Liver (tissue), 3 donors: Measurements from ENCODE around the gene GSTA2.

Experiments
- EGR1 ChIP-seq, 2 donors: IDR thresholded peaks; 2 replicates each; pipeline ENCODE4 v1.6.1; 2016 to 2018; ENCODE audit warnings: antibody characterized with exemption in 2 of 2, low read depth in 2 of 2
- HNF4A ChIP-seq, 2 donors: conservative IDR thresholded peaks; 2 replicates each; pipeline ENCODE4 v1.6.1; 2016; ENCODE audit warnings: antibody characterized with exemption in 2 of 2, mild to moderate bottlenecking in 2 of 2
- TF ChIP-seq, protein P1 (sequence below): fragments of 150-350 bp; IDR thresholded peaks from 2 replicates; pipeline ENCODE4 v1.5.1; 2017; ENCODE audit warnings: improper control_type of control experiment, low read depth, low read length; ENCODE audit not compliant: missing input control
- TF ChIP-seq, protein P2 (sequence below): IDR thresholded peaks from 2 replicates; pipeline ENCODE4 v1.6.1; 2016; ENCODE audit warnings: antibody characterized with exemption
- donor health status: healthy.
- donor health status: healthy.

DNA sequence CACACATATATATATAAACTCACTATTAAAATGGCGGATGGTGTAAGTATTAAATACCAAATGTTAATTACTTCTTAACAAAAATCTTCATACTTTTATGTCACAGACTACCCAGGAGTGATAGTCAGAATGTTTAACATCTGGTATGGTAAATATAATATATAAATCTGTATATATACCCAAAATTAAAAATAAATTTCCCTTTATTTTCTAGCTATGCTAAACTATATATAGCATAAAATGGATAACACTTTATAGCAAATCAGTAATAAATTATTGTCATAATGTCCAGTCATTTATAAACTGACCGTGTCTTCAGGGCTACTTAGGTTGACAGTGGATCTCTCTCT, 37.1 kb downstream of the GSTA2 start:
- TF ChIP-seq, protein P1, sequence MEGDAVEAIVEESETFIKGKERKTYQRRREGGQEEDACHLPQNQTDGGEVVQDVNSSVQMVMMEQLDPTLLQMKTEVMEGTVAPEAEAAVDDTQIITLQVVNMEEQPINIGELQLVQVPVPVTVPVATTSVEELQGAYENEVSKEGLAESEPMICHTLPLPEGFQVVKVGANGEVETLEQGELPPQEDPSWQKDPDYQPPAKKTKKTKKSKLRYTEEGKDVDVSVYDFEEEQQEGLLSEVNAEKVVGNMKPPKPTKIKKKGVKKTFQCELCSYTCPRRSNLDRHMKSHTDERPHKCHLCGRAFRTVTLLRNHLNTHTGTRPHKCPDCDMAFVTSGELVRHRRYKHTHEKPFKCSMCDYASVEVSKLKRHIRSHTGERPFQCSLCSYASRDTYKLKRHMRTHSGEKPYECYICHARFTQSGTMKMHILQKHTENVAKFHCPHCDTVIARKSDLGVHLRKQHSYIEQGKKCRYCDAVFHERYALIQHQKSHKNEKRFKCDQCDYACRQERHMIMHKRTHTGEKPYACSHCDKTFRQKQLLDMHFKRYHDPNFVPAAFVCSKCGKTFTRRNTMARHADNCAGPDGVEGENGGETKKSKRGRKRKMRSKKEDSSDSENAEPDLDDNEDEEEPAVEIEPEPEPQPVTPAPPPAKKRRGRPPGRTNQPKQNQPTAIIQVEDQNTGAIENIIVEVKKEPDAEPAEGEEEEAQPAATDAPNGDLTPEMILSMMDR: no peak
- no peak for TF ChIP-seq HNF4A (conservative IDR thresholded peaks at IDR 0.05)
- TF ChIP-seq, protein P2, sequence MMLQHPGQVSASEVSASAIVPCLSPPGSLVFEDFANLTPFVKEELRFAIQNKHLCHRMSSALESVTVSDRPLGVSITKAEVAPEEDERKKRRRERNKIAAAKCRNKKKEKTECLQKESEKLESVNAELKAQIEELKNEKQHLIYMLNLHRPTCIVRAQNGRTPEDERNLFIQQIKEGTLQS: no peak
- no peak for TF ChIP-seq EGR1 (IDR thresholded peaks at IDR 0.05; ENCODE audit: low read depth in 2 of 2)
